GM12873 (cell line): ENCODE measurements around the gene TGIF1.

Source experiments
- TF ChIP-seq, protein P1 (sequence below): IDR thresholded peaks from 2 replicates; pipeline ENCODE4 v1.5.1; 2012; ENCODE audit warnings: low read depth, mild to moderate bottlenecking, moderate library complexity, low read length, control low read depth; ENCODE audit not compliant: insufficient read depth; ENCODE audit errors: missing control alignments

TGIF1 gene

DNA sequence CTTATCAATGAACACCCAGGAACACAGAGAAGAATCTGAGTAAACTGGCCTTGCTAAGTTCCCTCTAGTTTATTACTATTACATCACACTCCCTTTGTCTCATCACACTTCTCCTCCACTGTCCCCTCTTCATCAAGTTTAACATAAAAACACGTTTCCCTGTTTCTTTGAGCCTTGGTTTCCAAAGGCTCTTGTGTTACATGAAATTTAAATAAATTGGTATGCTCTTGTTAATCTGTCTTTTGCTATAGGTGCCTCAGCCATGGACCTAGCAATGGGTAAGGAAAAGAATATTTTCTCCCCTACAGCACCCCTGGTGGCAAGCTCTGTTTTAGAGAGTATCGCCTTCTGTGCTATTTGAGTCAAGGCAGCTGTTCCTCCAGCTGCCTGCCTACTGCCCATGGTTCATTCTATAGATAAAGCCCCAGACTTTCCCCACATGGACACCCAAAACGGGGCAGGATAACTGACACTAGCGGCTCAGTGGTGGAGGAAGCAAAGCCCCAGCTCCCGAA lies 31.8 kb downstream of the TGIF1 start:
- TF ChIP-seq, protein P1, sequence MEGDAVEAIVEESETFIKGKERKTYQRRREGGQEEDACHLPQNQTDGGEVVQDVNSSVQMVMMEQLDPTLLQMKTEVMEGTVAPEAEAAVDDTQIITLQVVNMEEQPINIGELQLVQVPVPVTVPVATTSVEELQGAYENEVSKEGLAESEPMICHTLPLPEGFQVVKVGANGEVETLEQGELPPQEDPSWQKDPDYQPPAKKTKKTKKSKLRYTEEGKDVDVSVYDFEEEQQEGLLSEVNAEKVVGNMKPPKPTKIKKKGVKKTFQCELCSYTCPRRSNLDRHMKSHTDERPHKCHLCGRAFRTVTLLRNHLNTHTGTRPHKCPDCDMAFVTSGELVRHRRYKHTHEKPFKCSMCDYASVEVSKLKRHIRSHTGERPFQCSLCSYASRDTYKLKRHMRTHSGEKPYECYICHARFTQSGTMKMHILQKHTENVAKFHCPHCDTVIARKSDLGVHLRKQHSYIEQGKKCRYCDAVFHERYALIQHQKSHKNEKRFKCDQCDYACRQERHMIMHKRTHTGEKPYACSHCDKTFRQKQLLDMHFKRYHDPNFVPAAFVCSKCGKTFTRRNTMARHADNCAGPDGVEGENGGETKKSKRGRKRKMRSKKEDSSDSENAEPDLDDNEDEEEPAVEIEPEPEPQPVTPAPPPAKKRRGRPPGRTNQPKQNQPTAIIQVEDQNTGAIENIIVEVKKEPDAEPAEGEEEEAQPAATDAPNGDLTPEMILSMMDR: peak; percentile 53

DNA sequence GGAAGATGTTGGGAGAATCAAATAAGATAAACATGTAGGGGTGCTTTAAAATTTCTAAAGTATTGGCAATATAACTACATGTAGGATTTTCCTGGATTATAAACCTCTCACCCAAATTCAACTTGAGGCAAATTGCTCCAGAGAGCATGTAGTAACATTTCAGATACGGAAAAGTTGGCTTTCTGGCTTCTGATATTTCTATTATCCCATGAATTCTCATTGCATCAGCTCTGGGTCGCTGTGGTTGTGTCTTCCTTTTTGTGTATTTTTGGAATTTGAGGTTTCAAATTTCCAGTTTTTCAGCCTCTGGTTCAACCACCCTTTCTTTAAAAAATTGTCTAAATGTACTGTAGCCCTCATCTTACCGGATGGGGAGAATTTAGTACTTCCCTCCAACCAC lies 32.3 kb downstream of the TGIF1 start:
- TF ChIP-seq, protein P1: no peak

DNA sequence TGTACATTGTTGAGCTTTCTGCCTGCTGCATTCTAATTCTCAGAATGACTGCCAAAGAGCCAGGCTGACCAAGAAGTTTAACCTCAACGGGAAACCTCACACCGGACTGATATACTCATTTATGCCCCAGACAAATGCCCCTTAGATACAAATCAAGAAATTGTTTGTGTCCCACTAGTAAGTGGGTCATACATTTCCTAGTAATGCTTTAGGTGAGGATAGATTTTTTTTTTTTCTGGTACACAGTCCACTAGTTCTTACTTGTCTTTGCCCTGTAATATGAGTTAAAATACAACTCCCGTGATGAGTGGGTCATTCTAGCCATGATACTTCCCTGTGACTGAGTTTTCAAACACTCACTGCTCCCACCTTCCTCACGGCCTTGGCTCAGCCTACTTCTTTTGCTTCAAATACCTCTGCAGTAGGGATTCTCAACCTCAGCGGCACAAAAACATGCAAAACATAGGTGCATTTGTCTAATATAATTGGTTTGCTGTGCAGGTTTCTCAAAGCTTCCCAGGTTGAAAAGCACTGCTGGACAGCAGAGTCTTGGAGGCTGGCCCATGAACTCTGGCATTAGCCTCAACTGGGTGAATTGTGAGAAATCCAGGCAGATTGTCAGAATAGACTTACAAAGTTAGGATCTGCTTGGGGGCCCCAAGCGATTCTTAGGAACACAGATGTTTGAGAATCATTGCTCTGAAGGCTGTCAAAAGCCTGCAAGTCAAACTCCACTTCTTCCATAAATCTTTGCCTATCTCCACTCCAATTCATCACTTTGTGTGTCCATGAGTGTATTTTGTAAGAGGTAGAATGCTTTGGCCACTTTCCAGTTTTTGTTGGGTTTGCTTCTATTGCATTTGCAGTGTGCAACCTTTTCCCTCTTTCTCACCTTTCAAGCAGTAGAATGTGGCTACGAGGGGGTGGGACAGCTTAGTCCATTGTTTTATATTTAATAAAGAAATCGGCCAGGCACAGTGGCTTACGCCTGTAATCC lies 35.5 kb downstream of the TGIF1 start:
- TF ChIP-seq, protein P1: no peak

DNA sequence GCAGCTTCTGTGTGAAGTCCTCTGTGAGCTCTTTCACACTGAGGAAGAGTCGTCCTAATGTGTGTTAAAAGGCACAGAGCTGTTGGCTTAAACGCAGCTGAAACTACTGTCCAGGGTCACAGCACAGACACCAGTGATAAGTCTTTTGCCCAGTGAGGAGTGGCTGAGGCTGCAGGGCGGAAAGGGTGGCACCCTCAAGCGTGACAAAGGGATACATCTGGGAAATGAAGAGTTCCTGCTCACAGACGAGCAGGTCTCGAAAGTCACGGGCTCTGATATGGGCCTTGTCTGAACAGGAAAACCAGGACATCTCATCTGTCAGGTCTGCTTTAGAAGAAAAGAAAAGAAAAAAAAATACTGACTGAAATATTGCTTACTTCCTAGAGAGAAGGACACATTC lies 36.5 kb downstream of the TGIF1 start:
- TF ChIP-seq, protein P1: no peak

GRCh38 chr18:3489462-3489861 lies 39.5 kb downstream of the TGIF1 start:
- TF ChIP-seq, protein P1: no peak

DNA sequence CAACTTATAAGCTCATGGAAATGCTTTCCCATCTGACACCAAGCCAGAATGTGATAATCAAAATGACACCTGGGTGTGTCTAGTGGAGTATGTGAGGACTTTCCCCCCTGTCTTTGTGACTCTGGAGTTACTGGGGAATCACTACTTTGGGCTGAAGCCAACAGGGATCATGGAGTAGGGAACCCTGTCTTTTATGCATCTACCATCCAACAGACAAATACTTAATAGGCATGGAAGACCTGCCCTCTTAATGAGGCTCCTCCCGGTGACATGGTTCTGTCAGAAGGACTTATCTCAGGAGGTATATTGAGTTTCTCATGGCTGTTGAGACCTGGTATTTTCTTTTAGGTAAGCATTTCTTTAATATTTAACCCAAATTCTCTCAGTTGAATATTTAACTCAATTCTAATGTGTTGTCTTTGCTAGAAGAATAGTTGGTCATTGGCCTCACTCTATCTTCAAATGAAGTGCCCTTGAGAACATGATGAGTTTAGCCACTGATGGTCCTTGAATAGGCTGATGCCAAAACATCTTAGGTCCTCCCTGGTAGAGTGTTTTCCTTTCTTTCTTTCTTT lies 42.1 kb downstream of the TGIF1 start:
- TF ChIP-seq, protein P1: no peak

GRCh38 chr18:3492721-3493120 lies 42.7 kb downstream of the TGIF1 start:
- TF ChIP-seq, protein P1: no peak
